GM19452 (cell line): Measurements from ENCODE around the gene PEX6.

Source experiments
- ATAC-seq: cut with Tn5 transposase; IDR thresholded peaks from one replicate; pipeline ENCODE4 v1.9.1; 2021; ENCODE audit not compliant: unreplicated experiment

PEX6 gene

GRCh38 chr6:42936398-42936797, 42.6 kb downstream of the PEX6 start:
- ATAC-seq = no peak

DNA sequence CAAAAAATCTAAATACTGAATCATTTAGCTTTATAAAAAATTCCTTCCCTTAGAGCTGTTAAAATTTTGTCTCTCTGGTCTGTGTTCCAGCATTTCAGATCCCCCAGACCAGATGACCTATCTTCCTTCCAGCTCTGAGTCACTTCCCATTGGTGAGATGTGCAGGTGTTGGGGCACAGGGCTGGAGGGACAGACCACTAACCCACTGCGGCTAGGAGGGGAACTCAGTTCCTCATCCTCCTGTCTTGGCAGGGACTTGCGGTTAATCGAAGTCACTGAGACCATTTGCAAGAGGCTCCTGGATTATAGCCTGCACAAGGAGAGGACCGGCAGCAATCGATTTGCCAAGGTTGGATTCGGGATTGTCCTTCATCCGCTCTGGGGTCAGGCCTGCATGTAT, 43.7 kb downstream of the PEX6 start:
- ATAC-seq = no peak

- ATAC-seq = no peak
Observed at GRCh38 chr6:42933205-42933604, 45.8 kb downstream of the PEX6 start.

- no peak for ATAC-seq
Observed at GRCh38 chr6:42932412-42932811, 46.6 kb downstream of the PEX6 start.

DNA sequence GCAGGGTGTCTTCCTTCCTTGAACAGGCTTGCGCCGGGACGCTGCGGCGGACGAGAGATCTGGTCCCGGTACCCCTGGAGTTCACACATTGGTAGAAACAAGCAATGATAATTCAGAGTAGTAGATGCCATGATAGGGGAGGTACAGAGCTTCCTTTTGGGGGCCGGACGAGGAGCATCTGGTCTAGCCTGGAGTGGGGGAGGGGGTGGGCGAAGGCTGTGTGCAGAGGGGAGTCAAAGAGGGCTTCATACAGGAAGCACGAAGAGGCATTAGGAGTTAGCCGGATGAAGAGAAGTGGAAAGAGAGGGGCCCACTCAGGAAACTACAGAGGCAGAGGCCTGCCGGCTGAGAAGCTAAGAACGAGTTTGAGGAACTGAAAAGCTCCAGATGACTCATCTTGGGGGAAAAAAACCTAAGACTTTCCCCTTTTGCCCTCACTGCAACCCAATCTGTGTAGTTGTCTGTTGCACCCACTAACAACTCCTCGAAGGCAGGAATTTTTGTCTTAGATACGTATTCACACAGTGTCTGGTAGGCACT, 49.1 kb downstream of the PEX6 start:
- peak; percentile 53 for ATAC-seq

DNA sequence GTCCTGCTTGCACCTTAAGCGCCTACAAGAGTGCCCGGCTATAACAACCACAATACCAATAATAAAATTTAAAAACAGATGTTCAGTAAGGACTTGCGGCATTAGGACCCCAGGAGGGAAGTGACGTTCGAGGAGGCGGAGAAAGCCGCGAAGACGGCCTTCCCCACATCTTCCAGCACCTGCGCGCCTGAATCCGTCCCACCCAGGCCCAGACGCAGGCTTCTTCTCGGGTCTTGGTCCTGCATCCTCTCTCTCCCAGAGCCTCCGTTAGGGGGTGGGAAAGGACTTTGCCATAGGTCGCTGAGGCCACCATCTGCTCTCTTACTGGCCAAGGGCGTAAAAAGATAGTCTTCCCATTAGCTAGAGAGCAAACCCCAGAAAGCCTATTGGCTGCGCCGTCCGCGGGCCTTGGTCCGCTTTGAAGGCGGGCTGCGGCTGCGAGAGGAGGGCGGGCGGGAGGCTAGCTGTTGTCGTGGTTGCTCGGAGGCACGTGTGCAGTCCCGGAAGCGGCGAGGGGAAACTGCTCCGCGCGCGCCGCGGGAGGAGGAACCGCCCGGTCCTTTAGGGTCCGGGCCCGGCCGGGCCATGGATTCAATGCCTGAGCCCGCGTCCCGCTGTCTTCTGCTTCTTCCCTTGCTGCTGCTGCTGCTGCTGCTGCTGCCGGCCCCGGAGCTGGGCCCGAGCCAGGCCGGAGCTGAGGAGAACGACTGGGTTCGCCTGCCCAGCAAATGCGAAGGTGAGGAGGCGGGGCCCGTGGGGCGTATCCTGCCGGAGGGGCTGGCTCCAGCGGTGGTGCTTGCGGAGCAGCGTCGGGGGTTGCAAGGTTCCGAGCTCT, 49.8 kb downstream of the PEX6 start, which contains the start of gene CNPY3:
Gene CNPY3 (plus strand): TSS at position 495 of the 835 bp plus-strand sequence. CDS start 91 bp downstream, at position 586.
- peak; percentile 68 for ATAC-seq

DNA sequence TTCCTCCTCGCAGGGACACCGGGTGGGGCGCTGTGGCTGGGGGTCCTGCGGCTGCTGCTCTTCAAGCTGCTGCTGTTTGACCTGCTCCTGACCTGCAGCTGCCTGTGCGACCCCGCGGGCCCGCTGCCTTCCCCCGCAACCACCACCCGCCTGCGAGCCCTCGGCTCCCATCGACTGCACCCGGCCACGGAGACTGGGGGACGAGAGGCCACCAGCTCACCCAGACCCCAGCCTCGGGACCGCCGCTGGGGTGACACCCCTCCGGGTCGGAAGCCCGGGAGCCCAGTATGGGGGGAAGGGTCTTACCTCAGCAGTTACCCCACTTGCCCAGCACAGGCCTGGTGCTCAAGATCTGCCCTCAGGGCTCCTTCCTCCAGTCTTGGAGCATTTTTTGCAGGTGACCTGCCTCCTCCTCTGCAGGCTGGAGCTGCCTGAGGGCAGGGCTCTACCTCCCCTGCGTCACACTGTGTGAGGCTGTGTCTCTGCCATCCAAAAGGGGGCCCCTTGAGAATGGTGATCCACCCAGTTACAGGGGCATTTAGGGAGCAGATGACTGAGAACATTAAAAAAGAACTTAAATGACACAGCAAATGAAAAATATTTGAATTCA, 53.6 kb downstream of the PEX6 start:
- no peak for ATAC-seq

GRCh38 chr6:42923666-42924065, 55.3 kb downstream of the PEX6 start:
- no peak for ATAC-seq

GRCh38 chr6:42921801-42922200, 57.2 kb downstream of the PEX6 start:
- no peak for ATAC-seq

- no peak for ATAC-seq
Observed at GRCh38 chr6:42916288-42916687, 62.7 kb downstream of the PEX6 start.

DNA sequence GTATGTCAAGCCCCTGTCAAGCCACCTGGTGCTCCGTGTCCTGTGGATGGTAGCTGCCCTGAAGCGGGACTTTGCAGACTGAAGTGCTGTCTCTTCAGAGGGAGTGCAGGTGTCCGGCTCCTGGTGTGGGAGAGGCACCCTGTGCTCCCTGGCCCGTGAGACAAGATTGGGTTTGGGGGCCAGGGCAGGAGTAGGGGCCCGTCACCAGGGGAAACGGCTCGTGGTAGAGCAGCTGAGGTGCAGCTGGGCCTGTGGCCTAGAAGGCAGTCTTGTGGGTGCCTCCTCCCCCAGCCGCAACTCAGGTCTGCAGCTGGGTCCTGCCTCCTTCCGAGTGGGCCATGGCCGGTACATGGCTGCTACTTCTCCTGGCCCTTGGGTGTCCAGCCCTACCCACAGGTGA, 63.2 kb downstream of the PEX6 start, which contains the start of gene PTCRA:
Gene PTCRA (plus strand): TSS at position 322 of the 400 bp plus-strand sequence. CDS start 17 bp downstream, at position 339.
- no peak for ATAC-seq

DNA sequence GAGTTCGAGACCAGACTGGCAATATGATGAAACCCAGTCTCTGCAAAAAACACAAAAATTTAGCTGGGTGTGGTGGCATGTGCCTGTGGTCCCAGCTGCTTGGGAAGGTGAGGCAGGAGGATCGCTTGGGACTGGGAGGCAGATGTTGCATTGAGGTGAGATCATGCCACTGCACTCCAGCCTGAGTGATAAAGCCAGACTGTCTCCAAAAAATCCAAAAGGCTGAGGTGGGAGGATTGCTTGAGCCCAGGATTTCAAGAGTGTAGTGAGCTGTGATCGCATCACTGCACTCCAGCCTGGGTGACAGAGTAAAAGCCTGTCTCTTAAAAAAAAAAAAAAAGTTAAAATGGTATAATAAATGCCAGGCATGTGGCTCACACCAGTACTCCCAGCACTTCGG, 64.4 kb downstream of the PEX6 start:
- ATAC-seq = no peak
